PC-9 (cell line): ENCODE results near the gene TATDN2. TPM values are rescaled to one million over a fixed set of nuclear protein-coding genes. Genes with fewer than 3 reads are reported as not detected.

Experiments
- BruUV-seq: library from RNA; stranded (reverse); fragments of 400-500 nt; replicated peaks from 2 replicates; lab custom pipeline; 2021; lab: Mats Ljungman, UMichigan
- CTCF ChIA-PET: fragments of 300-600 bp; sonication (Branson Sonifier 250); formaldehyde crosslinking; loops from one replicate; lab custom pipeline; 2022; ENCODE audit warnings: antibody characterized with exemption; lab: Charles Lee
- POLR2A ChIA-PET: fragments of 300-600 bp; sonication (Branson Sonifier 250); formaldehyde crosslinking; loops from one replicate; lab custom pipeline; 2022; ENCODE audit warnings: antibody characterized with exemption; ENCODE audit not compliant: unreplicated experiment; lab: Charles Lee
- DNase-seq, 2 experiments: peaks; one replicate each; pipeline versions ENCODE4 v3.0.0 to v3.0.0-alpha.2; 2015 to 2022; ENCODE audit warnings: mixed read lengths in 1 of 2
- H2AFZ ChIP-seq: fragments of 200-600 bp; sonication (generic); 2 replicates; pipeline ENCODE4 v1.8.1; 2017; ENCODE audit warnings: antibody characterized with exemption
- H3F3A ChIP-seq: fragments of 200-600 bp; sonication (generic); 2 replicates; pipeline ENCODE4 v1.8.1; 2017; ENCODE audit warnings: antibody characterized with exemption, mild to moderate bottlenecking, low read depth; ENCODE audit not compliant: insufficient read depth
- H3K27ac ChIP-seq: fragments of 200-600 bp; sonication (generic); 2 replicates; pipeline ENCODE4 v1.6.1; 2016; ENCODE audit warnings: mixed run types
- H3K27me3 ChIP-seq: fragments of 200-600 bp; sonication (generic); 2 replicates; pipeline ENCODE4 v1.6.1; 2016; ENCODE audit warnings: low read depth, mixed run types; ENCODE audit not compliant: insufficient read depth
- H3K36me3 ChIP-seq: fragments of 200-600 bp; sonication (generic); 2 replicates; pipeline ENCODE4 v1.6.1; 2016; ENCODE audit warnings: low read depth, mixed run types
- H3K4me1 ChIP-seq: fragments of 200-600 bp; sonication (generic); replicated peaks from 2 replicates; pipeline ENCODE4 v1.6.1; 2016; ENCODE audit warnings: mixed run types; ENCODE audit not compliant: insufficient read depth
- H3K4me2 ChIP-seq: fragments of 200-600 bp; sonication (generic); 2 replicates; pipeline ENCODE4 v1.6.1; 2017; ENCODE audit warnings: mixed run types
- H3K4me3 ChIP-seq: fragments of 200-600 bp; sonication (generic); 2 replicates; pipeline ENCODE4 v1.6.1; 2016; ENCODE audit warnings: mixed run types
- H3K79me2 ChIP-seq: fragments of 200-600 bp; sonication (generic); 2 replicates; pipeline ENCODE4 v1.6.1; 2017; ENCODE audit warnings: low read depth, mixed run types
- H3K9me2 ChIP-seq: fragments of 200-600 bp; sonication (generic); 2 replicates; pipeline ENCODE4 v1.8.1; 2017; ENCODE audit warnings: mild to moderate bottlenecking; ENCODE audit not compliant: insufficient read depth
- H3K9me3 ChIP-seq: fragments of 200-600 bp; sonication (generic); 2 replicates; pipeline ENCODE4 v1.8.1; 2016; ENCODE audit warnings: low read depth; ENCODE audit not compliant: insufficient read depth
- H4K20me1 ChIP-seq: fragments of 200-600 bp; sonication (generic); 2 replicates; pipeline ENCODE4 v1.8.1; 2017; ENCODE audit not compliant: insufficient read depth
- EZH2 ChIP-seq: fragments of 200-600 bp; sonication (generic); IDR thresholded peaks from 2 replicates; pipeline ENCODE4 v1.8.0; 2017; ENCODE audit warnings: antibody characterized with exemption, low read depth
- intact Hi-C: fragments of 100-400 bp; cut with micrococcal nuclease; formaldehyde crosslinking; loops from one replicate; pipeline ENCODE4 v1.10.0; 2022; ENCODE audit not compliant: unreplicated experiment
- total RNA-seq: library from RNA; stranded (reverse); gene quantifications from 2 replicates; pipeline ENCODE4 v1.2.3, GENCODE V29; 2021
- TF ChIP-seq, protein P1 (sequence below): fragments of 200-600 bp; sonication (generic); conservative IDR thresholded peaks from 2 replicates; pipeline ENCODE4 v1.6.1; 2017; ENCODE audit warnings: mixed run types, antibody characterized with exemption, mild to moderate bottlenecking, moderate library complexity

Gene TATDN2
- total RNA-seq, 1 experiment from 2014 or later = 34.0 TPM

GRCh38 chr3:10247679-10248183 lies 528 bp upstream of the TATDN2 start:
- Histone ChIP-seq H3K36me3 (peaks cover 14% of the 10 kb centered on the region; the same call in 1 of the 2 replicates), H3K79me2 (peaks cover 26% of the 10 kb centered on the region), H3K4me2 (peak overlapping the region; percentile 82), H3F3A (peaks cover 18% of the 10 kb centered on the region), H2AFZ (peak overlapping the region; percentile 90), H3K9me3 (peaks cover 22% of the 10 kb centered on the region), H4K20me1 (no peaks in the 10 kb centered on the region; the same call in 1 of the 2 replicates), H3K4me1 (peaks cover 17% of the 10 kb centered on the region), H3K4me3 (peak overlapping the region; percentile 80; the same call in 1 of the 2 replicates), H3K27ac (no peak overlapping the region), H3K27me3 (no peaks in the 10 kb centered on the region), H3K9me2 (no peaks in the 10 kb centered on the region)
- TSS peak; percentile 23 for BruUV-seq
- DNase-seq = no peak
- TF ChIP-seq, protein P1, sequence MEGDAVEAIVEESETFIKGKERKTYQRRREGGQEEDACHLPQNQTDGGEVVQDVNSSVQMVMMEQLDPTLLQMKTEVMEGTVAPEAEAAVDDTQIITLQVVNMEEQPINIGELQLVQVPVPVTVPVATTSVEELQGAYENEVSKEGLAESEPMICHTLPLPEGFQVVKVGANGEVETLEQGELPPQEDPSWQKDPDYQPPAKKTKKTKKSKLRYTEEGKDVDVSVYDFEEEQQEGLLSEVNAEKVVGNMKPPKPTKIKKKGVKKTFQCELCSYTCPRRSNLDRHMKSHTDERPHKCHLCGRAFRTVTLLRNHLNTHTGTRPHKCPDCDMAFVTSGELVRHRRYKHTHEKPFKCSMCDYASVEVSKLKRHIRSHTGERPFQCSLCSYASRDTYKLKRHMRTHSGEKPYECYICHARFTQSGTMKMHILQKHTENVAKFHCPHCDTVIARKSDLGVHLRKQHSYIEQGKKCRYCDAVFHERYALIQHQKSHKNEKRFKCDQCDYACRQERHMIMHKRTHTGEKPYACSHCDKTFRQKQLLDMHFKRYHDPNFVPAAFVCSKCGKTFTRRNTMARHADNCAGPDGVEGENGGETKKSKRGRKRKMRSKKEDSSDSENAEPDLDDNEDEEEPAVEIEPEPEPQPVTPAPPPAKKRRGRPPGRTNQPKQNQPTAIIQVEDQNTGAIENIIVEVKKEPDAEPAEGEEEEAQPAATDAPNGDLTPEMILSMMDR = no peak
- no peak for TF ChIP-seq EZH2
- POLR2A ChIA-PET = no interaction called here
- intact Hi-C loops = no loop called here
- CTCF ChIA-PET = interaction anchor here (0.7 kb wide), 1 partner anchor 1408 kb away, joined by 3 read pairs; no protein-coding TSS in a partner anchor

GRCh38 chr3:10248984-10249748 lies 907 bp downstream of the TATDN2 start:
- no peaks in the 10 kb centered on the region; the same call in 1 of the 2 replicates for H4K20me1 ChIP-seq
- intact Hi-C loops = no loop called here
- peaks cover 26% of the 10 kb centered on the region for H3K79me2 ChIP-seq
- no peak overlapping the region for H3K27ac ChIP-seq
- ChIA-PET CTCF (no interaction called here), POLR2A (no interaction called here)
- no peaks in the 10 kb centered on the region for H3K27me3 ChIP-seq
- peaks cover 17% of the 10 kb centered on the region for H3K4me1 ChIP-seq
- H3K4me2 ChIP-seq = peak overlapping the region; percentile 82
- H3K4me3 ChIP-seq = peak overlapping the region; percentile 80
- peaks cover 12% of the 10 kb centered on the region for H3F3A ChIP-seq
- no peak for TF ChIP-seq EZH2
- TF ChIP-seq, protein P1 = no peak
- peak in 1 of 2 experiments; percentile 16 for DNase-seq
- no TSS peak for BruUV-seq
- H3K9me3 ChIP-seq = peaks cover 22% of the 10 kb centered on the region
- H3K9me2 ChIP-seq = no peaks in the 10 kb centered on the region
- peak overlapping the region; percentile 90 for H2AFZ ChIP-seq
- peaks cover 12% of the 10 kb centered on the region; the same call in 1 of the 2 replicates for H3K36me3 ChIP-seq

- TF ChIP-seq, protein P1 = no peak
- no peak for TF ChIP-seq EZH2
- peaks cover 6% of the 10 kb centered on the region for H3F3A ChIP-seq
- H3K4me1 ChIP-seq = peaks cover 17% of the 10 kb centered on the region
- ChIA-PET POLR2A (no interaction called here), CTCF (no interaction called here)
- peak overlapping the region; percentile 90; the same call in 1 of the 2 replicates for H2AFZ ChIP-seq
- H3K79me2 ChIP-seq = peaks cover 26% of the 10 kb centered on the region
- H3K27ac ChIP-seq = no peak overlapping the region
- H3K36me3 ChIP-seq = 0 out of 2 replicates have a peak, but pooled peaks cover 6% of the 10 kb centered on the region
- H3K4me3 ChIP-seq = peak overlapping the region; percentile 80
- no peaks in the 10 kb centered on the region for H3K9me2 ChIP-seq
- H4K20me1 ChIP-seq = no peaks in the 10 kb centered on the region; the same call in 1 of the 2 replicates
- no TSS peak for BruUV-seq
- H3K4me2 ChIP-seq = peak overlapping the region; percentile 82
- H3K9me3 ChIP-seq = peaks cover 15% of the 10 kb centered on the region
- intact Hi-C loops = no loop called here
- no peaks in the 10 kb centered on the region for H3K27me3 ChIP-seq
- DNase-seq = no peak
These were observed 1.6 kb downstream of the TATDN2 start for GRCh38 chr3:10249833-10250232.
